Stimulated activated CD4-positive, alpha-beta T cell treated with anti-CD3 and anti-CD28 coated beads, Interleukin-1b, Interleukin-23, amount 100 ng/mL, for 4 hours (primary cell): ENCODE results near the gene RBP7.

ENCODE experiments used
- DNase-seq, 2 donors: peaks; one replicate each; pipeline ENCODE4 v3.0.0-alpha.2; 2020; ENCODE audit warnings: low read depth in 2 of 2

The RBP7 gene

GRCh38 chr1:10031461-10031860, 34.4 kb downstream of the RBP7 start:
- DNase-seq: no peak

GRCh38 chr1:10032590-10033358, 35.7 kb downstream of the RBP7 start, which contains the start of gene UBE4B:
Gene UBE4B, plus strand, starts transcription at chr1:10032958. Its CDS starts 713 bp downstream, at chr1:10033671.
- DNase-seq: peak; percentile 96 to 98

DNA sequence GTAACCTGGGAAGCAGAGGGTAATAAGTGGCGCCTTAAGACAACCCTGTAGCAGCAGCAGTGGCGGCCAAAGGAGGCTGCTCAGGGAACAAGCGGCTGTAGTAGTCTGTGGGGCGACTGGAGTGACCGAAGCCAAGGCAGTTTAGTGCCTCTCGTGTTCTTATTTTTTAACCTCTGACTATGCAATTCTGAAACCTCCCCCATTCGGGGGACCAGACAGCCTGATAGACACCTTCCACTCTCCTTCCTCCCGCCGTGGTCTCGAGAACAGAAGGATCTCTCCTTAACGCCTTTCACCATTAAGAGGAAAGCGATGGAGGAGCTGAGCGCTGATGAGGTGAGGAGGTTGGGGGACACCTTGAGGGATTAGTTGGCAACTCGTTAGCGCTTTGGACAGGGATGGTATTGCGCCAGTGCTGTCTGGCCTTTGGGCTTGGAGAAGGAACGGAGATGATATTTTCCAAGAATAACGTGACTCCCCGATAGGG, 36.4 kb downstream of the RBP7 start:
- DNase-seq: no peak

DNA sequence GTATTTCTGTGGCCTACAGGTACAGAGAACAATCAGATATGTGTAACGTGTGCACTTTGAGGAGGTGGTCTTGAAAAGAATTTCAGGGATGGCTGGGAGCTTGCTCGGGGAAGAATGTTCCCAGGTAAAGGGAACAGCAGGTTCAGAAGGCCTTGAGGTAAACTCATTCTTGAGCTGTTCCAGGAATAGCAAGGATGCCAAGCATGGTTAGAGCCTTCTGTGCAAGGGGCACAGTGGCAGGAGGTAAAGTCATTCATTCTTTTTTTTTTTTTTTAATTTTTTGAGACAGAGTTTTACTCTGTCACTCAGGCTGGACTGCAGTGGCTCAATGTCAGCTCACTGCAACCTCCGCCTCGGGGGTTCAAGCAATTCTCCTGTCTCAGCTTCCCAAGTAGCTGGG, 45.7 kb downstream of the RBP7 start:
- DNase-seq: no peak

DNA sequence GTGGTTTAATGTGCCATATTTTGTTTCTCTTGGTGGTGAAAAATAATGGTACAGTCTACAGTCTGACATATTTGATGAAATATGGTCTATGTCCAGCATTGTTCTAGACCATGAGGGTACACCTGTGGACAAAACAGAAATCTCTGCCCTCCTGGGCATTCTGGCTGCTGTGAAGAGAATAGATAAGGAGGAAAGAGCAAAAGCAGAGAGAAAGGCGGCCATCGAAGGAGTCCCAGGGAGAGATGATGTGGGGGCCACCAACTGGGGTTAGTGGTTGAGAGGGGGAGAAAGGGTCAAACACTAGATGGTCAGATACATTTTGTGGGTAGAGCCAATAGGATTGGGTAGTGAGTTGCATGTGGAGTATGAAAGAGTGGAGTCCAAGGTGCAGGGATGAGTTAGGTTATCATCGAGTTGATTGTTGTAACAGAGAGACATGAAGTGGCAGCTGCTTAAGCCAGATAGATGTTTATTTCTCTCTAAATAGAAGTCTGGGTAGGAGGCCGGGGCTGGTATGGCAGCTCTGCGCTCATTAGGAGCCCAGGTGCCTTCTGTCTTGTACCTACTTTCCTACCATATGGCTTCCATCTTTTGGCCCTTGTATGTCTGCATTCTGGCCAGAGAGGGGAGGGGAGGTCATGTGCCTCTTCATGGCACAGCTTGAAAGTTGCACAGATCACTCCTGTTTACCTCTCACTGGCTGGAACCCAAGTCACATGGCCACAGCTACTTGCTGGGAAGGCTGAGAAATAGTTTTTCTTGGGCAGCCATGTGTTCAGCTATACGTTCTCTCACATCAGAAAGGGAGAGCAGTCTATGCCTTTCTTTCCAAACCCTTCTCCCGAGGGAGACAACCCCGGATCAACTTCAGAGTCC, 48.7 kb downstream of the RBP7 start:
- no peak for DNase-seq

DNA sequence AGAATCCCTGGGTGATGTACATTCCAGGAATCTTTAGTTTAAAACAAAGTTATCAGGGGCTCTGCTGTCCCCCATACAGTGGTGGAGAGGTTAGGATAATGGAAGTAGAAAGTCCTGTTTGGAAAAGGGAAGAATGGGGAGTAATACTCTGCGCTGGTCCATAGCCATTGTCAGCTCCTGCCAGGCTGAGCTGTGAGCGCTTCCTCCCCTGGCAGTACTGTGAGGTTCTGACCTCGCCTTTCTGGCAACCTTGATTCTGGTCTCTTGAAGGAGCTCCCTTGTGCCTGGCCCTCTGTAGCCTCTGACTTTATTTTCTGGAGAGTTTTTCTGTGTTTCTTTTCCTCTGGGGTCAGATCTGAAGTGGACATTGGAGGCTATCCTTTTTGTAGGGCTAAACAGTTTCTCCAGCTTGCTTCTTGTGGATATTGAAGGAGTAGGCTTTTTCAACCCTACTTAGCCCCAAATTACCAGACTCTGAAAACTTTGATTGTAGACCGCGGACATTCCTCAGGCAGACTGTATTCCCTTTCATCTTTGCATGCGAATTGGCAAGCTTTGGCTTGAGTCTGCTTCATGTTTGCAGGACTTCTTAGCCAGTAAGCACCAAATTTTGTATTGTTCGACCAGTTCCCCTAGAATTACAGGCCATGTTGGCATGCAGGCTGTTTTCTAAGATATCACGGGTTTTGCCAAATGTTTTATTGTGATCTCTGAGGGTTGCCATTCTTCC, 49.5 kb downstream of the RBP7 start:
- DNase-seq: no peak

DNA sequence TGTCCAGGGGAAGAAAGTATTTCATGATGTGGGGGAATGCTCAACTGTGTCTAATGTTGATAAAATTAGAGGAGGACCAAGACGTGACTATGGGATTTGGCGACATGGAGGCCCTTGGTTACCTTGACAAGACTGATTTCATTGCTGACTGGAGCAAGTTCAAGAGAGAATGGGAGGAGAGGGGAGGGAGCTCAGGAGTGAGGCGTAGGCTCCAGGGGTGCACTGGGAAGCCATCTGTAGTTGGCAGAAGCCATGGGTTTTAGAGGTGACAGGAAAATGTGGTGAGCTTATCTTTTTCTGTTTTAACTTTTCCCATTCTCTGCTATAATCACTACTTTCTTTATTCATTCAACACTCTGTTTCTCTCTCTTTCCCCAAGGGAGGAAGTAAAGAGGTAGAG, 51.6 kb downstream of the RBP7 start:
- no peak for DNase-seq

DNA sequence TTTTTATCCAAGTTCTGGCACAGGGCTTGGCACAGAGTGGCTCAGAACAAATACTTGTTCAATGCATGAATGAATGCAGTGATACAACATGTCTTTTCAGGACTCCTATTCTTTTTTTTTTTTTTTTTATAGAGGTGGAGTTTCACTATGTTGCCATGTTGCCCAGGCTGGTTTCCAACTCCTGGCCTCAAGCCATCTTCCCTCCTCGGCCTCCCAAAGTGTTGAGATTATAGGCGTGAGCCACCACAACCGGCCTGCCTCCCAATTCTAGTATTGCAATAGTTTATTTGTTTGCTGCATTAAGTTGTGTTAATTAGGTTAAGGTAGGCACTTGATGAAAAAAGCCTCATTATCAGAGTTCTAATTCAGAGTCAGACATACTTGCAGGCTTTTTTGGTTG, 53.6 kb downstream of the RBP7 start:
- no peak for DNase-seq

- no peak for DNase-seq
These were observed 54.6 kb downstream of the RBP7 start for GRCh38 chr1:10051656-10052055.

GRCh38 chr1:10052347-10052746, 55.3 kb downstream of the RBP7 start:
- DNase-seq: no peak

- no peak for DNase-seq
These were observed 57.4 kb downstream of the RBP7 start for GRCh38 chr1:10054465-10054864.

DNA sequence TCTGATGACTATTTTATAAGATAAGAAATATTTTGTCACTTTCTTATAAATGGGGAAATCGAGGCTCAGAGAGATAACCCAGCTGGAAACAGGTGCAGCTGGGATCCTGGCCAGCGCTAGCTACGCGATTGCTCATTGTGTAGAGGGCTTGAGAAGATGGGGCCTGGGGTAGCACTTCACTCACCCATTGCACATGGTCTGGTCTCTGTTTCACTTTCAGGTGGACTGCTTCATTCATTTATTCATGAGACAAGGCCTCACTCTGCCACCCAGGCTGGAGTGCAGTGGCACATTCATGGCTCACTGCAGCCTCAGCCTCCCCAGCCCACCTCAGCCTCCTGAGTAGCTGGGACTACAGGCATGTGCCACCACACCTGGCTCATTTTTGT, 59.6 kb downstream of the RBP7 start:
- DNase-seq: no peak

DNA sequence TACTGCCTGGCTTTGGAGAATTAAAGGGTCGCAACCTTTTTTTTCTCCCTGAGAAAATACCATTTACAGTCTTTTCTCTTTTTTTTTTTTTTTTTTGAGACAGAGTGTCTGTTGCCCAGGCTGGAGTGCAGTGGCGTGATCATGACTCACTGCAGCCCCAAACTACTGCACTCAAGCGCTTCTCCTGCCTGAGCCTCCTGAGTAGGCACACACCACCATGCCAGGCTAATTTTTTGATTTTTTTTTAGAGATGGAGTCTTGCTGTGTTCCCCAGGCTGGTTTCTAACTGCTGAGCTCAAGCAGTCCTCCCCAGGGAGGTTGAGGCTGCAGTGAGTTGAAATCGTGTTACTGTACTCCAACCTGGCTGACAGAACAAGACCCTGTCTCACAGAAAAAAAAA, 60.3 kb downstream of the RBP7 start:
- no peak for DNase-seq

DNA sequence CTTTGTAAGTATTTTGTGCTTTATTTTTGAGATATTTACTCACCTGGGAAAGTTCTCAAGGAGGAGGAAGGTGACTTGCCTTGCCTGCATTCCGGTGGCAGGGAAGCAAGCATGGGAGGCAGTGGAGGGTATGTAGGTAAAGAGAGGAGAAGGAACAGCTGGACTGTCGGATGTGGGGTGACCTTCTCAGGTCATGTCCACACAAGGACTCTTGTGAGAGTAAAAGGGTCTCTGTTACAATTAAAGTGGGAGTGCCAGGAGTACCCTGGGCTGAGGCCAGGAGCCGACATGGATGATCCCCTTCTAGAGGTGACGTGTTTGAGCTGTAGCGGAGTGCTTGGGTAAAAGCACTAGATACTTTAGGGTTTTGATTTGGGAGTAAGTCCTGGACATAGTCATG, 60.8 kb downstream of the RBP7 start:
- DNase-seq: no peak

- DNase-seq: no peak
These were observed 62.3 kb downstream of the RBP7 start for GRCh38 chr1:10059342-10059718.

DNA sequence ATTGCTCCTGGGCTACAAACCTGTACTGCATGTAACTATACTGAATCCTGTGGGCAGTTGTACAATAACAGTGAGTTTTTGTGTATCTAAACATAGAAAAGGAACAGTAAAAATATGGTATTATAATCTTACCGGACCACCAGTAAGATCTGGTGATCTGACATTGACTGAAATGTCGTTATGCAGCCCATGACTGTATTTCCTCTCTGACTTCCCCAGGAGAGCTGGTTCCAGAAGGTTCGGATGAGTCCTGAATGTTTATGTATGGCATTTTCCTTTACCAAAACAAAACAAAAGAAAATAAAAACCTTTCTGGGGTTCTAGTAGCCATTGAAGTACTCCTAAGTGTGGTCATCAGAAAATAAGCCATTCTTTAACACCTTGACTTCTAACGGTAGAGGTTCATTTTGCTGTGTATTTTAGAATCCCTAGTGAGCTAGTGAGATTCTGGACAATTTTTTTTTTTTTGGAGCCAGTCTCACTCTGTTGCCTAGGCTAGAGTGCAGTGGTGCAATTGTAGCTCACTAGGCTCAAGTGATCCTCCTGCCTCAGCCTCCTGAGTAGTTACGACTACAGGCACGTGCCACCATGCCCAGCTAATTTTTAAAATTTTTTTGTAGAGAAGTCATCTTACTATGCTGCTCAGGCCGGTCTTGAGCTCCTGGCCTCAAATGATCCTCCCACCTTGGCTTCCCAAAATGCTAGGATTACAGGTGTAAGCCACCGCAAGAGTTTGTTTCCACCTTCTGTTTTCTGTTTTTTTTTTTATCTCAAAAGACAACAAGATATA, 63.5 kb downstream of the RBP7 start:
- DNase-seq: no peak

GRCh38 chr1:10061276-10061675, 64.2 kb downstream of the RBP7 start:
- DNase-seq: no peak

GRCh38 chr1:10063878-10064277, 66.8 kb downstream of the RBP7 start:
- DNase-seq: no peak

- DNase-seq: no peak
These were observed 67.7 kb downstream of the RBP7 start for GRCh38 chr1:10064416-10065343.

GRCh38 chr1:10065344-10065685, 68.3 kb downstream of the RBP7 start:
- DNase-seq: no peak
